ENCODE data around the gene TAS1R2. TPM values are rescaled to one million over a fixed set of nuclear protein-coding genes. Genes with fewer than 3 reads are reported as not detected.

TAS1R2 gene
- total and polyA plus RNA-seq, 2 experiments from 2014 or later, result not detected

DNA sequence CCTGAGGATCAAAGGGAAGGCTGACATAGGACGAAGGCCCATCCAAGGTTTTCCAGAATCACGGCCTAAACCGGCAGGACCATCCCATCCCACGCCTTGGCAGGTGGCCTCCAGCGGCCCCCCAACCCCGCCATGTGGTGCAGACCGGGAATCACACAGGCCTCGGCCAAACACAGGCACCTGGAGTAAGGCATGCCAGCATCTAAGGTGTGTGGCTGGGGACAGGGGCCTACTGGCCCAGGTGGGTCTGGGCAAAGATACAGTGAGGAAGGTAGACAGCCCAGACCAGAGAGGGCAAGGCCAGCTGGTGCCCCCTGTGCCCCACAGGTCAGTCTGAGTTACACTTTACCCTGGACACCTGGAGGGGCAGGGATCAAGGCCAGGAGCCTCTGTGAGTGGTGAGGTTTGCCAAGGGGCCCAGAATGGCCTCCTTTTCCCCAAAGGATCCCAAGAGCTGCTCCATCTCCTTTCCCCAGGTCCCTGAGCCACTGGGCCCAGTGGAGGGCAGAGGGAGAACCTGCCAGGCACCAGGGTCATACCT lies 12.7 kb upstream of the TAS1R2 start:
- Histone ChIP-seq H3K27ac (ENCODE audit: low read depth) (no peak overlapping the region), H3K4me2 (no peak overlapping the region), H3K4me1 (ENCODE audit: insufficient read depth) (no peaks in the 10 kb centered on the region), H3K27me3 (ENCODE audit: insufficient read depth) (no peaks in the 10 kb centered on the region), H3K4me3 (no peak overlapping the region), H3K9me2 (ENCODE audit: insufficient read depth) (no peaks in the 10 kb centered on the region), H2AFZ (no peak overlapping the region), H3F3A (replicated peaks; ENCODE audit: low read depth) (no peaks in the 10 kb centered on the region), H3K36me3 (ENCODE audit: insufficient read depth) (no peaks in the 10 kb centered on the region), H3K79me2 (replicated peaks; ENCODE audit: insufficient read depth) (no peaks in the 10 kb centered on the region), H4K20me1 (replicated peaks; ENCODE audit: insufficient read depth) (no peaks in the 10 kb centered on the region; the same call in 1 of the 2 replicates)
- Mint-ChIP-seq H3K9me3 (no peaks in the 10 kb centered on the region), H3K27ac (no peak overlapping the region), H3K27me3 (ENCODE audit: insufficient read depth, low read depth, poor library complexity) (peaks cover 6% of the 10 kb centered on the region), H3K36me3 (ENCODE audit: low read depth) (no peaks in the 10 kb centered on the region; the same call in 2 of the 3 replicates), H3K4me3 (no peak overlapping the region), H3K4me1 (no peaks in the 10 kb centered on the region)
- no peak for DNase-seq (ENCODE audit: low spot score)
- TF ChIP-seq NANOG (IDR thresholded peaks at IDR 0.05; ENCODE audit: borderline replicate concordance), result no peak
- TF ChIP-seq, protein P1, sequence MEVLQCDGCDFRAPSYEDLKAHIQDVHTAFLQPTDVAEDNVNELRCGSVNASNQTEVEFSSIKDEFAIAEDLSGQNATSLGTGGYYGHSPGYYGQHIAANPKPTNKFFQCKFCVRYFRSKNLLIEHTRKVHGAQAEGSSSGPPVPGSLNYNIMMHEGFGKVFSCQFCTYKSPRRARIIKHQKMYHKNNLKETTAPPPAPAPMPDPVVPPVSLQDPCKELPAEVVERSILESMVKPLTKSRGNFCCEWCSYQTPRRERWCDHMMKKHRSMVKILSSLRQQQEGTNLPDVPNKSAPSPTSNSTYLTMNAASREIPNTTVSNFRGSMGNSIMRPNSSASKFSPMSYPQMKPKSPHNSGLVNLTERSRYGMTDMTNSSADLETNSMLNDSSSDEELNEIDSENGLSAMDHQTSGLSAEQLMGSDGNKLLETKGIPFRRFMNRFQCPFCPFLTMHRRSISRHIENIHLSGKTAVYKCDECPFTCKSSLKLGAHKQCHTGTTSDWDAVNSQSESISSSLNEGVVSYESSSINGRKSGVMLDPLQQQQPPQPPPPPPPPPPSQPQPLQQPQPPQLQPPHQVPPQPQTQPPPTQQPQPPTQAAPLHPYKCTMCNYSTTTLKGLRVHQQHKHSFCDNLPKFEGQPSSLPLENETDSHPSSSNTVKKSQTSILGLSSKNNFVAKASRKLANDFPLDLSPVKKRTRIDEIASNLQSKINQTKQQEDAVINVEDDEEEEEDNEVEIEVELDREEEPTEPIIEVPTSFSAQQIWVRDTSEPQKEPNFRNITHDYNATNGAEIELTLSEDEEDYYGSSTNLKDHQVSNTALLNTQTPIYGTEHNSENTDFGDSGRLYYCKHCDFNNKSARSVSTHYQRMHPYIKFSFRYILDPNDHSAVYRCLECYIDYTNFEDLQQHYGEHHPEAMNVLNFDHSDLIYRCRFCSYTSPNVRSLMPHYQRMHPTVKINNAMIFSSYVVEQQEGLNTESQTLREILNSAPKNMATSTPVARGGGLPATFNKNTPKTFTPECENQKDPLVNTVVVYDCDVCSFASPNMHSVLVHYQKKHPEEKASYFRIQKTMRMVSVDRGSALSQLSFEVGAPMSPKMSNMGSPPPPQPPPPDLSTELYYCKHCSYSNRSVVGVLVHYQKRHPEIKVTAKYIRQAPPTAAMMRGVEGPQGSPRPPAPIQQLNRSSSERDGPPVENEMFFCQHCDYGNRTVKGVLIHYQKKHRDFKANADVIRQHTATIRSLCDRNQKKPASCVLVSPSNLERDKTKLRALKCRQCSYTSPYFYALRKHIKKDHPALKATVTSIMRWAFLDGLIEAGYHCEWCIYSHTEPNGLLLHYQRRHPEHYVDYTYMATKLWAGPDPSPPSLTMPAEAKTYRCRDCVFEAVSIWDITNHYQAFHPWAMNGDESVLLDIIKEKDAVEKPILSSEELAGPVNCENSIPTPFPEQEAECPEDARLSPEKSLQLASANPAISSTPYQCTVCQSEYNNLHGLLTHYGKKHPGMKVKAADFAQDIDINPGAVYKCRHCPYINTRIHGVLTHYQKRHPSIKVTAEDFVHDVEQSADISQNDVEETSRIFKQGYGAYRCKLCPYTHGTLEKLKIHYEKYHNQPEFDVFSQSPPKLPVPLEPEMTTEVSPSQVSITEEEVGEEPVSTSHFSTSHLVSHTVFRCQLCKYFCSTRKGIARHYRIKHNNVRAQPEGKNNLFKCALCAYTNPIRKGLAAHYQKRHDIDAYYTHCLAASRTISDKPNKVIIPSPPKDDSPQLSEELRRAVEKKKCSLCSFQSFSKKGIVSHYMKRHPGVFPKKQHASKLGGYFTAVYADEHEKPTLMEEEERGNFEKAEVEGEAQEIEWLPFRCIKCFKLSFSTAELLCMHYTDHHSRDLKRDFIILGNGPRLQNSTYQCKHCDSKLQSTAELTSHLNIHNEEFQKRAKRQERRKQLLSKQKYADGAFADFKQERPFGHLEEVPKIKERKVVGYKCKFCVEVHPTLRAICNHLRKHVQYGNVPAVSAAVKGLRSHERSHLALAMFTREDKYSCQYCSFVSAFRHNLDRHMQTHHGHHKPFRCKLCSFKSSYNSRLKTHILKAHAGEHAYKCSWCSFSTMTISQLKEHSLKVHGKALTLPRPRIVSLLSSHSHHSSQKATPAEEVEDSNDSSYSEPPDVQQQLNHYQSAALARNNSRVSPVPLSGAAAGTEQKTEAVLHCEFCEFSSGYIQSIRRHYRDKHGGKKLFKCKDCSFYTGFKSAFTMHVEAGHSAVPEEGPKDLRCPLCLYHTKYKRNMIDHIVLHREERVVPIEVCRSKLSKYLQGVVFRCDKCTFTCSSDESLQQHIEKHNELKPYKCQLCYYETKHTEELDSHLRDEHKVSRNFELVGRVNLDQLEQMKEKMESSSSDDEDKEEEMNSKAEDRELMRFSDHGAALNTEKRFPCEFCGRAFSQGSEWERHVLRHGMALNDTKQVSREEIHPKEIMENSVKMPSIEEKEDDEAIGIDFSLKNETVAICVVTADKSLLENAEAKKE (CRISPR knock-in tag; IDR thresholded peaks at IDR 0.05), result no peak
- no peak for TF ChIP-seq JUNB (IDR thresholded peaks at IDR 0.05; ENCODE audit: unreplicated experiment)
- no peak for TF ChIP-seq ZNF114 (CRISPR knock-in tag; IDR thresholded peaks at IDR 0.05)
- no peak for TF ChIP-seq POLR2AphosphoS5 (IDR thresholded peaks at IDR 0.05; ENCODE audit: low read depth)
- no peak for TF ChIP-seq EZH2 (IDR thresholded peaks at IDR 0.05; ENCODE audit: low read depth, unreplicated experiment)
- no peak for TF ChIP-seq ETS1 (IDR thresholded peaks at IDR 0.05)
- no peak for TF ChIP-seq EZH2phosphoT487 (IDR thresholded peaks at IDR 0.05; ENCODE audit: unreplicated experiment)
- no peak for TF ChIP-seq ZNF331 (CRISPR knock-in tag; IDR thresholded peaks at IDR 0.05; ENCODE audit: low read depth)
- TF ChIP-seq CREB1 (CRISPR knock-in tag; IDR thresholded peaks at IDR 0.05; ENCODE audit: low read depth), result no peak
- TF ChIP-seq, protein P2, sequence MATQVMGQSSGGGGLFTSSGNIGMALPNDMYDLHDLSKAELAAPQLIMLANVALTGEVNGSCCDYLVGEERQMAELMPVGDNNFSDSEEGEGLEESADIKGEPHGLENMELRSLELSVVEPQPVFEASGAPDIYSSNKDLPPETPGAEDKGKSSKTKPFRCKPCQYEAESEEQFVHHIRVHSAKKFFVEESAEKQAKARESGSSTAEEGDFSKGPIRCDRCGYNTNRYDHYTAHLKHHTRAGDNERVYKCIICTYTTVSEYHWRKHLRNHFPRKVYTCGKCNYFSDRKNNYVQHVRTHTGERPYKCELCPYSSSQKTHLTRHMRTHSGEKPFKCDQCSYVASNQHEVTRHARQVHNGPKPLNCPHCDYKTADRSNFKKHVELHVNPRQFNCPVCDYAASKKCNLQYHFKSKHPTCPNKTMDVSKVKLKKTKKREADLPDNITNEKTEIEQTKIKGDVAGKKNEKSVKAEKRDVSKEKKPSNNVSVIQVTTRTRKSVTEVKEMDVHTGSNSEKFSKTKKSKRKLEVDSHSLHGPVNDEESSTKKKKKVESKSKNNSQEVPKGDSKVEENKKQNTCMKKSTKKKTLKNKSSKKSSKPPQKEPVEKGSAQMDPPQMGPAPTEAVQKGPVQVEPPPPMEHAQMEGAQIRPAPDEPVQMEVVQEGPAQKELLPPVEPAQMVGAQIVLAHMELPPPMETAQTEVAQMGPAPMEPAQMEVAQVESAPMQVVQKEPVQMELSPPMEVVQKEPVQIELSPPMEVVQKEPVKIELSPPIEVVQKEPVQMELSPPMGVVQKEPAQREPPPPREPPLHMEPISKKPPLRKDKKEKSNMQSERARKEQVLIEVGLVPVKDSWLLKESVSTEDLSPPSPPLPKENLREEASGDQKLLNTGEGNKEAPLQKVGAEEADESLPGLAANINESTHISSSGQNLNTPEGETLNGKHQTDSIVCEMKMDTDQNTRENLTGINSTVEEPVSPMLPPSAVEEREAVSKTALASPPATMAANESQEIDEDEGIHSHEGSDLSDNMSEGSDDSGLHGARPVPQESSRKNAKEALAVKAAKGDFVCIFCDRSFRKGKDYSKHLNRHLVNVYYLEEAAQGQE (IDR thresholded peaks at IDR 0.05; ENCODE audit: unreplicated experiment), result no peak
- no peak for TF ChIP-seq STAT1 (IDR thresholded peaks at IDR 0.05; ENCODE audit: unreplicated experiment)
- TF ChIP-seq CTCF (conservative IDR thresholded peaks at IDR 0.05; ENCODE audit: low read depth in 2 of 2), result no peak
- no peak for ATAC-seq

All from GM23338 (cell line).